ENCODE measurements around the gene LMNTD1.
A peak's percentile ranks its signal among the peaks of the same experiment; 100 is the strongest.
"Not testable (repeated sequence)": the region's sequence is repeated elsewhere in the genome, so short reads cannot be mapped to it uniquely, and the experiment has no call there.

The LMNTD1 gene, protein sequence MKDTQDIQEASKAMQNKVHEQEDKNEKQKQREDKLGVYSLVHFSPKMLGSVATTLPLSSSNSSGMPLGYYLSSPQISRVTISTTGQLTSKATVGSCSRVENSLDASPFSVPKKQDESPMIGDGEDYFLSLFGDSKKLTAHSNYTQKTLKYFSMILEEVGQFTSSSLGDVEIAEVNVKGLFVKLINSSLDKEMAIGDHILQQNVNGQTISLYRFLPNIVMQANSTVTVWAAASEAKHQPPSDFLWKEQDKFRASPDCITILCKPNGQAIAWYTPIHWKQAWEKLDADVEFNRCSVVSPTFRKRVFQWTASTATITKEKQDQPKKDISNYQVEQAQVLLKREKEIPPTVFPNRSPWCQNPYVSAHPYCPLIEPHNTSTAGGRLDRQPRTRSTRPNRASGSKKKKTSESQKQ

DNA sequence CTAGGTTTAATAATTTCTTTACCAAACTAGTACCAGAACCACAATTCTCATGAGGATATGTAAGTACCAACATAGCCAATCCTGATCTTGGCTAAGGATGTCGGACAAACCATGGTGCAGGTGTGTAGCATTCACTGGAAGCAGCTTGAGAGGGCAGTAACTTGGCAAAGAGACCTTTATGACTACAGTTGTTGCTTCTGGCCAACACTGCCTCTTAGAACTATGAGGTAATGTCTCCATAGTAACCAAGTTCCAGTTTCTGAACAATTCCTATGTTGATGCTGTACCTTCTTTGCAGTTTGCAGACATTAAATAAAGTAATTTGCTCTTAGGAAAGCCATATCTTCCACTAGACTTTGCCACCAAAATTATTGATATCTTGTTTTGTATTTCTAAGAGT is at the start of gene LMNTD1:
Gene LMNTD1 (minus strand): TSS at position 186 of the 400 bp plus-strand sequence. CDS start 324 bp downstream, outside the sequence.
- H3K36me3 ChIP-seq, result no peaks in the 10 kb centered on the region
- no peak for DNase-seq
- H3K27ac ChIP-seq, result no peak within 1 kb of the TSS
- TF ChIP-seq, protein P1, sequence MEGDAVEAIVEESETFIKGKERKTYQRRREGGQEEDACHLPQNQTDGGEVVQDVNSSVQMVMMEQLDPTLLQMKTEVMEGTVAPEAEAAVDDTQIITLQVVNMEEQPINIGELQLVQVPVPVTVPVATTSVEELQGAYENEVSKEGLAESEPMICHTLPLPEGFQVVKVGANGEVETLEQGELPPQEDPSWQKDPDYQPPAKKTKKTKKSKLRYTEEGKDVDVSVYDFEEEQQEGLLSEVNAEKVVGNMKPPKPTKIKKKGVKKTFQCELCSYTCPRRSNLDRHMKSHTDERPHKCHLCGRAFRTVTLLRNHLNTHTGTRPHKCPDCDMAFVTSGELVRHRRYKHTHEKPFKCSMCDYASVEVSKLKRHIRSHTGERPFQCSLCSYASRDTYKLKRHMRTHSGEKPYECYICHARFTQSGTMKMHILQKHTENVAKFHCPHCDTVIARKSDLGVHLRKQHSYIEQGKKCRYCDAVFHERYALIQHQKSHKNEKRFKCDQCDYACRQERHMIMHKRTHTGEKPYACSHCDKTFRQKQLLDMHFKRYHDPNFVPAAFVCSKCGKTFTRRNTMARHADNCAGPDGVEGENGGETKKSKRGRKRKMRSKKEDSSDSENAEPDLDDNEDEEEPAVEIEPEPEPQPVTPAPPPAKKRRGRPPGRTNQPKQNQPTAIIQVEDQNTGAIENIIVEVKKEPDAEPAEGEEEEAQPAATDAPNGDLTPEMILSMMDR (IDR thresholded peaks at IDR 0.05; ENCODE audit: low read depth, low read length), result no peak
- H3K9me3 ChIP-seq (ENCODE audit: severe bottlenecking), result no peaks in the 10 kb centered on the region
- H3K27me3 ChIP-seq (ENCODE audit: insufficient read depth, low read depth, severe bottlenecking), result no peaks in the 10 kb centered on the region
- H3K4me3 ChIP-seq (ENCODE audit: low read depth, low read length), result no peak within 1 kb of the TSS

DNA sequence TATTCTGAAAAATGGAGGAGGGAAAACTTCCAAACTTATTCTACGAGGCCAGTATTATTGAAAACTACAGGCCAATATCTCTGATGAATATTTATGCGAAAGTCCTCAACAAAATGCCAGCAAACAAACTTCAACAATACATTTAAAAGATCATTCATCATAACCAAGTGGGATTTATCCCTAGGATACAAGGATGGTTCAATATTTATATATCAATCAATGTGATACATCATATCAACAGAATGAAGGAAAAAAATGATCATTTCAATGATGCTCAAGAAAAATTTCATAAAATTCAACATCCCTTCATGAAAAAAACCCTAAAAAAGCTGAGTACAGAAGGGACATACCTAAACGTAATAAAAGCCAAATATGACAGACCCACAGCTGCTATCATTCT is 45.9 kb upstream of the LMNTD1 start:
- no peak for DNase-seq
- no peak overlapping the region for H3K4me3 ChIP-seq (ENCODE audit: low read depth, low read length)
- no peaks in the 10 kb centered on the region for H3K27me3 ChIP-seq (ENCODE audit: insufficient read depth, low read depth, severe bottlenecking)
- TF ChIP-seq, protein P1 (IDR thresholded peaks at IDR 0.05; ENCODE audit: low read depth, low read length), result no peak
- H3K36me3 ChIP-seq, result no peaks in the 10 kb centered on the region
- H3K27ac ChIP-seq, result no peak overlapping the region
- H3K9me3 ChIP-seq (ENCODE audit: severe bottlenecking), result no peaks in the 10 kb centered on the region

DNA sequence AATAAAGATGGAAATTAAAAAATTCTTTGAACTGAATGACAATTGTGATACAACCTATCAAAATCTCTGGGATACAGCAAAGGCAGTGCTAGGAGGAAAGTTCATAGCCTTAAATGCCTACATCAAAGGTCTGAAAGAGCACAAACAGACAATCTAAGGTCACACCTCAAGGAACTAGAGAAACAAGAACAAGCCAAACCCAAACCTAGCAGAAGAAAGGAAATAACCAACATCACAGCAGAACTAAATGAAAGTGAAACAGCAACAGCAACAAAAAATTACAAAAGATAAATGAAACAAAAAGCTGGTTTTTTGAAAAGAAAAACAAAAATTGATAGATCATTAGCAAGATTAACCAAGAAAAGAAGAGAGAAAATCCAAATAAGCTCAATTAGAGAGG is 42.4 kb upstream of the LMNTD1 start:
- H3K4me3 ChIP-seq (ENCODE audit: low read depth, low read length); H3K27me3 ChIP-seq (ENCODE audit: insufficient read depth, low read depth, severe bottlenecking); H3K9me3 ChIP-seq (ENCODE audit: severe bottlenecking); DNase-seq; H3K36me3 ChIP-seq; H3K27ac ChIP-seq: not testable (repeated sequence)

DNA sequence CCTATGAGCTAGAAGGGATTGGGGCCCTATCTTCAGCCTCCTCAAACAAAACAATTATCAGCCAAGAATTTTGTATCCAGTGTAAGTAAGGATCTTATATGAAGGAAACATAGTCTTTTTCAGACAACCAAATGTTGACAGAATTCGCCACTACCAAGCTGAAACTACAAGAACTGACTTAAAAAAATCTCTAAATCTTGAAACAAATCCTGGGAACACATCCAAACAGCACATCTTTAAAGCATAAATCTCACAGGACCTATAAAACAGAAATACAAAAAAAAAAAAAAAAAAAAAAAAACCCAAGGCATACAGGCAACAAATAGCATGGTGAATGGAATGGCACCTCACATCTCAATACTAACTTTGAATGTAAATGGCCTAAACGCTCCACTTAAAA is 41.3 kb upstream of the LMNTD1 start:
- H3K4me3 ChIP-seq (ENCODE audit: low read depth, low read length), result no peak overlapping the region
- no peak overlapping the region for H3K27ac ChIP-seq
- TF ChIP-seq, protein P1 (IDR thresholded peaks at IDR 0.05; ENCODE audit: low read depth, low read length), result no peak
- H3K36me3 ChIP-seq, result no peaks in the 10 kb centered on the region
- no peaks in the 10 kb centered on the region for H3K27me3 ChIP-seq (ENCODE audit: insufficient read depth, low read depth, severe bottlenecking)
- H3K9me3 ChIP-seq (ENCODE audit: severe bottlenecking), result peaks cover 2% of the 10 kb centered on the region
- DNase-seq, result no peak

DNA sequence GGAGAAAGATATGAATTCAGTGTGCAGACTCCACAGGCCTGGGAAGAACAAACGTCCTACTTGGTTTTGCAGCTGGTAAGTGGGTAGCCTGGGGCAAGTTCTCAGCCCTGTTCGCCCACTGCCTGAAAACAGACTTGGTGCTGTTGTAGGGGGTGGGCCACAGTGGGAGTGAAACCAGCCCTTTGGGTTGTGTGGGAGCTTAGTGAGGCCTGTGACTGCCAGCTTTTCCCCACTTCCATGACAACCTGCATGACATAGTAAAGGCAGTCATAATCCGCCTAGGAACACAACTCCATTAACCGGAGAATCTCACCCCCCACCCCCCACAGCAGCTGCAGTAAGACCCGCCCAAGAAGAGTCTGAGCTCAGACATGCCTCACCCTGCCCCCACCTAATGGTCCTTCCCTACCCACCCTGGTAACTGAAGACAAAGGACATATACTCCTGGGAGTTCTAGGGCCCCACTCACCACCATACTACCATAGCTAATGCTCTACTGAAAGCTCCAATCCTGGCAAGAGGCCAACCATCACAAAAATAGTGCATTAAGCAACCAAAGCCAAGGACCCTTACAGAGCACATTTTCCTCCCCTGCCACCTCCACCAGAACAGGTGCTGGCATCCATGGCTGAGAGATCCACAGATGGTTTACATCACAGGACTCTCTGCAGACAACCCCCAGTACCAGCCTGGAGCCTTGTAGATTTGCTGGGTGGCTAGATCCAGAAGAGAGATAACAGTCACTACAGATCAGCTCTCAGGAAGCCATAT is 39.8 kb upstream of the LMNTD1 start:
- Histone ChIP-seq H3K4me3 (ENCODE audit: low read depth, low read length) (no peak overlapping the region), H3K27me3 (ENCODE audit: insufficient read depth, low read depth, severe bottlenecking) (no peaks in the 10 kb centered on the region), H3K9me3 (ENCODE audit: severe bottlenecking) (peaks cover 2% of the 10 kb centered on the region), H3K36me3 (no peaks in the 10 kb centered on the region), H3K27ac (no peak overlapping the region)
- DNase-seq, result peak; percentile 10
- TF ChIP-seq, protein P1 (IDR thresholded peaks at IDR 0.05; ENCODE audit: low read depth, low read length), result no peak

DNA sequence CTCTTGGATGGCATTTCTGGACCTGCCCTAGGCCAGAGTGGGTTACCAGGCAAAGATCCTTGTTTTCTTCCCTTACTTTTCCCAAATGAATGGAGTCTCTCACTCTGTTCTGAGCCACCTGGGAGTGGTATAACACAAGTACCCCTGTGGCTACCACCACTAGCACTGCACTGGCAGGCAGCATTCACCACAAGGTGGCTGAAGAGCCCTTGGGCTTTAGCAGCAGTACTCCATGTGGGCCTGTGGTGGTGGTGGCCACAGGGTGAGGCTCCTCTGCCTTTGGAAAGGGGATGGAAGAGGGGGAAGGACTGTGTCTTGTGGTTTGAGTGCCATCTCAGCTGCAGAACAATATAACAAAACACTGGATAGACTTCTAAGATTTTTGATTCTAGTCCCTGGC is 38.1 kb upstream of the LMNTD1 start:
- no peaks in the 10 kb centered on the region for H3K36me3 ChIP-seq
- peaks cover 2% of the 10 kb centered on the region for H3K9me3 ChIP-seq (ENCODE audit: severe bottlenecking)
- H3K27ac ChIP-seq, result no peak overlapping the region
- H3K27me3 ChIP-seq (ENCODE audit: insufficient read depth, low read depth, severe bottlenecking), result no peaks in the 10 kb centered on the region
- TF ChIP-seq, protein P1 (IDR thresholded peaks at IDR 0.05; ENCODE audit: low read depth, low read length), result peak; percentile 66
- H3K4me3 ChIP-seq (ENCODE audit: low read depth, low read length), result no peak overlapping the region
- DNase-seq, result peak; percentile 46

All from WERI-Rb-1 (cell line).